Erythroblast (primary cell): Measurements from ENCODE around the gene CACNA1F.

ENCODE experiments used
- GATA1 ChIP-seq: IDR thresholded peaks from 2 replicates; pipeline ENCODE4 v1.6.1; 2011; ENCODE audit warnings: low read depth, mild to moderate bottlenecking, control low read depth, low read length, moderate library complexity
- POLR2A ChIP-seq: IDR thresholded peaks from 2 replicates; pipeline ENCODE4 v1.6.1; 2011; ENCODE audit warnings: mild to moderate bottlenecking, low read length

DNA sequence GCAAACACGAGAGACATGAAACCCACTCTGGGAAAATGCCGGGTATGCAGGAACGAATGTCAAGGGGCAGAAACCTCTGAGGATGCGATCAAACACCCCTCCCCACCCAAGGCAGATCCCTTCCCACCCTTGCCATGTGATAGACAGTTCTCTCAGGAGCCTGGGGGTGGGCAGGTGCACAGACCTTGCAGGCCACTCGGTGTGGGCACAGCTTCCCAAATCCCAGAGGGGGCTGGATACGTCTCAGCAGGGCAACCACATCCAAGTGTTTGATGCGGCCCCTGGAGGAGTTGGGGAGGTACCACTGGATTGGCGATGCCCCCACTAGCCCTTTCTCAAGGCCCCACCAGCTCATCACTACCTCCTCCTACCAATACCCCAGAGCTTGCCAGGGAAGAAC lies 22.7 kb downstream of the CACNA1F start:
- TF ChIP-seq POLR2A (no peak), GATA1 (no peak)
